GM21528 (cell line): Measurements from ENCODE around the gene THAP8.
"Not testable (repeated sequence)": the region's sequence is repeated elsewhere in the genome, so short reads cannot be mapped to it uniquely, and the experiment has no call there.

Source experiments
- ATAC-seq: cut with Tn5 transposase; IDR thresholded peaks from one replicate; pipeline ENCODE4 v1.9.1; 2021; ENCODE audit warnings: mild to moderate bottlenecking, moderate library complexity; ENCODE audit not compliant: unreplicated experiment, low FRiP score

Gene THAP8

GRCh38 chr19:36072081-36072480 is 18.0 kb upstream of the THAP8 start:
- no peak for ATAC-seq

GRCh38 chr19:36068810-36069499 is 14.9 kb upstream of the THAP8 start:
- ATAC-seq = not testable (repeated sequence)

GRCh38 chr19:36067681-36068080 is 13.6 kb upstream of the THAP8 start:
- no peak for ATAC-seq

GRCh38 chr19:36064826-36065225 is 10.7 kb upstream of the THAP8 start:
- ATAC-seq = no peak

- no peak for ATAC-seq
Observed at GRCh38 chr19:36061367-36061766, 7.3 kb upstream of the THAP8 start.

- ATAC-seq = no peak
Observed at GRCh38 chr19:36060430-36060829, 6.3 kb upstream of the THAP8 start.

- ATAC-seq = no peak
Observed at GRCh38 chr19:36059180-36059910, 5.3 kb upstream of the THAP8 start.

GRCh38 chr19:36058481-36059179 is 4.5 kb upstream of the THAP8 start:
- no peak for ATAC-seq

GRCh38 chr19:36054733-36055686 is 925 bp upstream of the THAP8 start, which contains the start of gene WDR62:
Gene WDR62, plus strand, starts transcription at chr19:36054897. Its CDS starts 75 bp downstream, at chr19:36054972.
- ATAC-seq = peak; percentile 73

- no peak for ATAC-seq
Observed at GRCh38 chr19:36051637-36052036, 2.4 kb downstream of the THAP8 start.

- no peak for ATAC-seq
Observed at GRCh38 chr19:36051236-36051635, 2.8 kb downstream of the THAP8 start.

- ATAC-seq = no peak
Observed at GRCh38 chr19:36049080-36049698, 4.9 kb downstream of the THAP8 start.

GRCh38 chr19:36047835-36048234 is 6.2 kb downstream of the THAP8 start:
- ATAC-seq = no peak

- no peak for ATAC-seq
Observed at GRCh38 chr19:36046443-36047050, 7.5 kb downstream of the THAP8 start.

- ATAC-seq = no peak
Observed at GRCh38 chr19:36043952-36044351, 10.1 kb downstream of the THAP8 start.

- ATAC-seq = no peak
Observed at GRCh38 chr19:36041831-36042230, 12.3 kb downstream of the THAP8 start.

- ATAC-seq = not testable (repeated sequence)
Observed at GRCh38 chr19:36041092-36041491, 13.0 kb downstream of the THAP8 start.

GRCh38 chr19:36040495-36040894 is 13.6 kb downstream of the THAP8 start:
- ATAC-seq = no peak
